ENCODE data around the gene DISC1. TPM values are rescaled to one million over a fixed set of nuclear protein-coding genes. Genes with fewer than 3 reads are reported as not detected.
A peak's percentile ranks its signal among the peaks of the same experiment; 100 is the strongest.
"Not testable (repeated sequence)": the region's sequence is repeated elsewhere in the genome, so short reads cannot be mapped to it uniquely, and the experiment has no call there.

DISC1 gene
- polyA plus RNA-seq, 1 experiment: 5.4 TPM

DNA sequence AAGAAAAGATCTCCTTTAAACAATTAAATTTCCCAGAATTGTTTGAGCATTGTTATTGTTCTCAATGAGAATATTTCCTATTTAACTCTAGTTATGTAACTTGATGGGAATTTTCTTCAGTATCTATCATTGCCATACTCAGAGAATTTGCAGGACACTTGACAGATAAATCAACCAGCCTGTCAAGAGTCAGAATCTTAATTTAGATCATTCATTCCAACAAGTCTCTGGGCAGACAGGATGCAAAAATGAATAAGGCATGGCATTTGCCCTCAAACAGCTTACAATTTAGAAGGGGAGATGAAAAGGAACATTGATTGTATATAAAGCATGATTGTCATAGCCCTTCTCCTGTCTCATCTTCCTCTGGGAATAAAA, 7.3 kb upstream of the DISC1 start:
- TF ChIP-seq, protein P1, sequence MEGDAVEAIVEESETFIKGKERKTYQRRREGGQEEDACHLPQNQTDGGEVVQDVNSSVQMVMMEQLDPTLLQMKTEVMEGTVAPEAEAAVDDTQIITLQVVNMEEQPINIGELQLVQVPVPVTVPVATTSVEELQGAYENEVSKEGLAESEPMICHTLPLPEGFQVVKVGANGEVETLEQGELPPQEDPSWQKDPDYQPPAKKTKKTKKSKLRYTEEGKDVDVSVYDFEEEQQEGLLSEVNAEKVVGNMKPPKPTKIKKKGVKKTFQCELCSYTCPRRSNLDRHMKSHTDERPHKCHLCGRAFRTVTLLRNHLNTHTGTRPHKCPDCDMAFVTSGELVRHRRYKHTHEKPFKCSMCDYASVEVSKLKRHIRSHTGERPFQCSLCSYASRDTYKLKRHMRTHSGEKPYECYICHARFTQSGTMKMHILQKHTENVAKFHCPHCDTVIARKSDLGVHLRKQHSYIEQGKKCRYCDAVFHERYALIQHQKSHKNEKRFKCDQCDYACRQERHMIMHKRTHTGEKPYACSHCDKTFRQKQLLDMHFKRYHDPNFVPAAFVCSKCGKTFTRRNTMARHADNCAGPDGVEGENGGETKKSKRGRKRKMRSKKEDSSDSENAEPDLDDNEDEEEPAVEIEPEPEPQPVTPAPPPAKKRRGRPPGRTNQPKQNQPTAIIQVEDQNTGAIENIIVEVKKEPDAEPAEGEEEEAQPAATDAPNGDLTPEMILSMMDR (IDR thresholded peaks at IDR 0.05; ENCODE audit: low read depth, low read length): no peak
- Histone ChIP-seq H3K4me3 (ENCODE audit: low read depth, low read length) (no peak overlapping the region), H3K9me3 (ENCODE audit: control insufficient read depth, insufficient read depth, low read length) (no peaks in the 10 kb centered on the region), H3K27ac (ENCODE audit: low read depth, low read length) (no peak overlapping the region), H3K27me3 (ENCODE audit: control insufficient read depth, insufficient read depth, low read length) (peaks cover 2% of the 10 kb centered on the region)
- DNase-seq (ENCODE audit: low read depth, low spot score): no peak
- POLR2A ChIA-PET: no interaction called here
- CTCF ChIA-PET: no interaction called here

DNA sequence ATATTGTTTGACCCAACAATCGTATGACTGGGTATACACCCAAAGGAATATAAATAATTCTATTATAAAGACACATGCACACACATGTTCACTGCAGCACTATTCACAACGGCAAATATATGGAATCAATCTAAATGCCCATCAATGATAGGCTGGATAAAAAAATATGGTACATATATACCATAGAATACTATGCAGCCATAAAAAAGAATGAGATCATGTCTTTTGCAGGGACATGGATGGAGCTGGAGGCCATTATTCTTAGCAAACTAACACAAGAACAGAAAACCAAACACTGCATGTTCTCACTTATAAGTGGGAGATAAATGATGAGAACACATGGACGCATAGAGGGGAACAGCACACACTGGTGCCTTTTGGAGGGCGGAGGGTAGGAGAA, 1.5 kb upstream of the DISC1 start:
- POLR2A ChIA-PET; DNase-seq (ENCODE audit: low read depth, low spot score); CTCF ChIA-PET; H3K9me3 ChIP-seq (ENCODE audit: control insufficient read depth, insufficient read depth, low read length); H3K27ac ChIP-seq (ENCODE audit: low read depth, low read length); H3K27me3 ChIP-seq (ENCODE audit: control insufficient read depth, insufficient read depth, low read length); H3K4me3 ChIP-seq (ENCODE audit: low read depth, low read length): not testable (repeated sequence)

DNA sequence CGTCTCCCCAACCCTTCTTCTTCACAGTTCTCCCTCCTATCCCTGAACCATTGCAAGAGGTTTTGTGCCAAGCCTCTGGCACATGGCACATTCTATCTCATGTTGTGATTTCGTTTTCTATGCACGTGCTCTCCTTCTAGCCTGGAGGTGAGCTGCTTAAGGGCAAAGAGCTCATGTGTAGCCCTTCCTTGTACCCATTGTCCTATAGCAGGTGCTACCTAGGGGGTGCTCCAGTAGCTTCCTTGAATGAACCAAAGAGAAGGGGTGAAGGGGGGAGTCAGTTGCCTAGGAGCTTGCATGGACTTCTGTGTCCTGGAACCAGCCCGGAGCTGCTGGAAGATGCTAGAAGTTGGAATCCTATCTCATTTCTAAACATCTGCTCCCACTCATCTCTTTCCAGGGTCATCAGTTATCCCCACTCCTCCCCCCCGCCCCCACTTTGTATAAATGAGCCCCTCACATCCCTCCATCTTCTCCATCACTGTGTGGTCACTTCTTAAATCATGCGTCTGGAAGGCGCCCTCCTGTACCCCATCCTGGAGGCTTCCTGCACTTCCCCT, 535 bp upstream of the DISC1 start:
- Histone ChIP-seq H3K27me3 (ENCODE audit: control insufficient read depth, insufficient read depth, low read length) (peaks cover 2% of the 10 kb centered on the region), H3K4me3 (ENCODE audit: low read depth, low read length) (peak overlapping the region; percentile 80), H3K27ac (ENCODE audit: low read depth, low read length) (peak overlapping the region; percentile 13), H3K9me3 (ENCODE audit: control insufficient read depth, insufficient read depth, low read length) (peaks cover 3% of the 10 kb centered on the region; the same call in 1 of the 2 replicates)
- POLR2A ChIA-PET: interaction anchor here (1.5 kb wide), 1 partner anchor 10 kb away, joined by 7 read pairs; no protein-coding TSS in a partner anchor
- no peak for DNase-seq (ENCODE audit: low read depth, low spot score)
- CTCF ChIA-PET: interaction anchor here (2.3 kb wide), 1 partner anchor 131 kb away, joined by 6 read pairs; no protein-coding TSS in a partner anchor
- TF ChIP-seq, protein P1 (IDR thresholded peaks at IDR 0.05; ENCODE audit: low read depth, low read length): no peak

DNA sequence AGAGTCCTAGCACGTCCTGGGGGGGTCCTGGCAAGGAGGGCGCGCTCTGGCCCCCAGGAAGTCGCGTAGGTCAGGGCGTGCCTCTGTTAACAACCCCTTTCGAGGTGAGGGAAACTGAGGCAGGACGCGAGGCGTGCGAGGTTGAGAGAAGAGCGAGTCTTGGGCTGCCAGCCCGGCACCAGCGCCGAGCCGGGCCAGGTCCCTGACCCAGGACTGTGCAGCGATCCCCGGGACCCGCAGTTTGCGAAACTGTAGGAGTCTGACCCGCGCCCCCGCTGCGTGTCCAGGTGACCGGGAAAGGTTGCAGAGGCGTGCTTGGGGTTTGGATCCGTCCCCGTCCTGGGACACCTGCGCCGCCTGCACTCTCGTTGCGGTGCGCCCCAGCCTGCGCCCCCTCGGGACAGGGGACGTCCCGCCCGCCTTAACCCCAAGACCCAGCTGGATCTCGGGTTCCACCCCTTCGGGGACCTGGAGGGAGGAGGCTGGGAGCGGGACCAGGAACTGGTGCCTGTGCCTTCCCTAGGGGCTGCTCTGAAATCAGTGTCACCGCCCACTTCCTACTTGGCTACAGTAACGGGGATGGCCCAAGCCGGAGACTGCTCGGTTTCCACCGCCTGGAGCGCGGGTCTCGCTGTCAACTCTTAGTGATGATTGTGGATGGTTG, 493 bp downstream of the DISC1 start:
- TF ChIP-seq, protein P1 (IDR thresholded peaks at IDR 0.05; ENCODE audit: low read depth, low read length): no peak
- Histone ChIP-seq H3K4me3 (ENCODE audit: low read depth, low read length) (peak overlapping the region; percentile 80), H3K9me3 (ENCODE audit: control insufficient read depth, insufficient read depth, low read length) (peaks cover 3% of the 10 kb centered on the region; the same call in 1 of the 2 replicates), H3K27me3 (ENCODE audit: control insufficient read depth, insufficient read depth, low read length) (peaks cover 2% of the 10 kb centered on the region), H3K27ac (ENCODE audit: low read depth, low read length) (peak overlapping the region; percentile 54)
- CTCF ChIA-PET: interaction anchor here (2.3 kb wide), 1 partner anchor 130 kb away, joined by 6 read pairs; no protein-coding TSS in a partner anchor
- no peak for DNase-seq (ENCODE audit: low read depth, low spot score)
- POLR2A ChIA-PET: interaction anchor here (0.6 to 1.5 kb wide), 3 partner anchors 9 to 89 kb away, joined by 3 to 7 read pairs (median 4); no protein-coding TSS in a partner anchor

DNA sequence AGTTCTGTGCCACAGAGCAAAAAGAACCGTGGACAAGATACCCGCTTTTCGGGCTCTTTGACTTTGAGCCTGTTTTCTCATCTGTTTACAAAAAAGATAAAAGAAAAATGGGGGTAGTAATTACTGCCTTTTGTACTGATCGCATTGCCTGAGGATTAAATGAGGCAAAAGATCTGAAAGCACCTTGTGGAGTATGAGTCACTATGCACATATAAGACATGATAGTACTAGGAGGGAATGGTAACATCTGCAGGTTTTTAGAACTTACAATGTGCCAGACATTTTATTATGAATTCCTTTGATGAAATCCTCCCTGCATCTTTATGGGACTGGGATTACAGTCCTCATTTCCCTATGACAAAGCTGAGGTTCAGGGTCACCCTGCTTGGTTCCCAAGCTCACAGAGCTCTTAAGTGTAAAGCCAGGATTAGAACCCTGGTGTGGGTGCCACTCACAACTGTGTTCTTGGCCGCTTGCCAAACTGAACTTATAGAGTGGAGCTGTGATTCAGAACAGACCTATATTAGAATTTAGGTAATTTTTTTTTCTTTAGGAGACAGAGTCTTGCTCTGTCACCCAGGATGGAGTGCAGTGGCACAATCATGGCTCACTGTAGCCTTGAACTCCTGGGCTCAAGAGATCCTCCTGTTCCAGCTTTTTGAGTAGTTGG, 1.8 kb downstream of the DISC1 start:
- TF ChIP-seq, protein P1 (IDR thresholded peaks at IDR 0.05; ENCODE audit: low read depth, low read length): no peak
- CTCF ChIA-PET: no interaction called here
- Histone ChIP-seq H3K27ac (ENCODE audit: low read depth, low read length) (no peak overlapping the region), H3K9me3 (ENCODE audit: control insufficient read depth, insufficient read depth, low read length) (peaks cover 3% of the 10 kb centered on the region; the same call in 1 of the 2 replicates), H3K27me3 (ENCODE audit: control insufficient read depth, insufficient read depth, low read length) (no peaks in the 10 kb centered on the region), H3K4me3 (ENCODE audit: low read depth, low read length) (peak overlapping the region; percentile 80; the same call in 1 of the 2 replicates)
- POLR2A ChIA-PET: no interaction called here
- DNase-seq (ENCODE audit: low read depth, low spot score): no peak
